Measurements from ENCODE around the gene KAT6B.

Gene KAT6B

DNA sequence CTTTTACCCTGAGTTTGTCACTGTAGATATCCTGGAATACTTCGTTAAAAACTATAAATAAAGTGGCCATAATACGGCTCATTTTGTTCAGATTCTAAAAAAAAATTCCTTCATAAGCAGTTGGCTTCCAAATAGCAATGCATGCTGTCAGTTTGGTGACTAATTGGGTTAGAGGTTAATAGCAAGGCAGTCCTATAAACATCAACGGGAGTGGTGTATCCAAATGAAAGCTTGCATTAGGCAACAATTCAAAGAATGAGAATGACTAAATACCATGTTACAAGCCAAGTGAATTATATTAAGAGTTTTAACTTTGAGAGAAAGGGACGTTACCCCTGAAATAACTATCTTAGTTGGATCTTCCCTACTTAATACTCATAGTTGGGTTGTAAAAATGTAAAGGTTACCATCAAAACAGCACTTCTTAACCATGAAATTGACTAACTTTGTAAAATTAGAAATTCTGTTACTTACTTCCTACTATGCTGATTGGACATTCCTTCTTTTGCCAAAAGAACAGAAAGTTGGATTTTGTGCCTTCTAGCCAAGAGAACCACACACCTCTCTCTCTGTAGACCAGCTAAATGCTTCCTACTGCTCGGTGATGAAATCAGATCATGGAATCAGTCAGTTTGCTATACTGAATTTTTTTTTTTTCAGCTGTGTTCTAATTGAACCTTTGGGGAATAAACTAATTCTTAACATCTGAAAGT, 98.0 kb downstream of the KAT6B start:
- no peak for DNase-seq

DNA sequence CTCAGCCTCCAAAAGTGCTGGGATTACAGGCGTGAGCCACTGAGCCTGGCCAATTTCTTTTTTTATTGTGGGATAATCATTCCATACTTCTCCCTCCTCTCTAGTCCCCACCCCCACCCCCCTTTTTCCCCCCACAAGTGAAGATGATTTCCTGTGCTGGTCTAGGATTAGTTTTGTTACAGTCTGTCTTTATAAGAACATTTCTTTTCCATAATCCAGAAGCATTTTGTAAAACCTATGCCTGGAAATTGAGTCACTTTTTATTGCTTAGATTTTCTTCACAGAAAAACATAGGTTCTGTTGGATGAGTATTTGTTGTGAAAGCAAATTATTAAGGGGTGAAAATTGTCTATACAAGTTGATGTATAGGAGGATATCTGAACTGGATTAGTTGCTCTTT, 98.9 kb downstream of the KAT6B start:
- DNase-seq: no peak

DNA sequence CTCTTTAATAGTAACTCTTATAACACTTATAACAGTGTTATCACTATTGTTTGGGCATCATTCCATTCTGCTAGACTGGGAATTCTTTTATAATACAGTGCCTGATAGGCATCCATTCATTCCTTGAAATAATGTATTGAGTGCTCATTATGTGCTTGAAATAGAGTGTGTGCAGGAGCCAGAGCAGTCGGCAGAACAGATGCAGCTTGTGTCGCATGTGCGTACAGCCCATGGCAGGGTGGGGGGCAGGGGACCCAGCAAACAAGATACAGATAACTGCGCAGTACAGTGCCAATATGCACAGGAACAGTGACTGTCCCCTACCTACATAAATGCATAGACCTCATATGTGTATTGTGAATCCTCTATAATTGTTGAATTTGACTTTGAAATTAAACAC, 99.3 kb downstream of the KAT6B start:
- DNase-seq: no peak

DNA sequence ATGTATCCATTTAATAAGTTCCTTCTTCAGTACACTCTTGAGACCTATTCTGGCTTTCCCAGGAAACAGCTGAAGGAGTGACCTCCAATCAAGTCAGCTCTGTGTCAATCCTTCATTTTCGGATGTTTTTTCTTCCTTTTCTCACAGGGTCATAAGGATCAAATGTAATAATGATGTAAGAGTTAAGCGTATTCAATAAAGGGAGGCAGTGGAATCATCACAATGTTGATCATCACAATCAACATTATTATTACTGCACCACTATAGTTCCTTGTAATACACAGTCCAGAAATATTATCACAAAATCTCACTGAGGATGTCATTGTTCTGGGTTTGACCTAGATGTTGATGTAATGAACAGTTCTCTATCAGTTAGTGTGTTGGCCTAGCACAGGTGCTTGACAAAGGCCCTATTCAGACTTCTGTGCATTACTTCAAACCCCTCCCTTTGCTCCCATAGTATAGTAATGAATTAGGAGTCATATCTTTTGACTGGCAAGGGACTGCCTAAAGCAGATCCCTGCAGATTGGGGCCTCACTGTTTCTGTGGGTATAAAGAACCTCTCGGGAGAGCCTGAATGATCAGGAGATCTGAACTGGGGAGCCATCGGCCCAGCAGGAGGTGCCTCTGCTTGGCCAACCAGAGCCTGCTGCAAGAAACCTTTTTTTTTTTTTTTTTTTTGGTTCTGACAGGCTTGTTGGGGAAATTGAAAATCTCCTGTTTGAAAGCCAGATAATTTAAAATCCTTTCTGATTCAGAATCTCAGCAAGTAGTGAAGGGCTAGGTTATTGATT, 100.6 kb downstream of the KAT6B start:
- DNase-seq: no peak

DNA sequence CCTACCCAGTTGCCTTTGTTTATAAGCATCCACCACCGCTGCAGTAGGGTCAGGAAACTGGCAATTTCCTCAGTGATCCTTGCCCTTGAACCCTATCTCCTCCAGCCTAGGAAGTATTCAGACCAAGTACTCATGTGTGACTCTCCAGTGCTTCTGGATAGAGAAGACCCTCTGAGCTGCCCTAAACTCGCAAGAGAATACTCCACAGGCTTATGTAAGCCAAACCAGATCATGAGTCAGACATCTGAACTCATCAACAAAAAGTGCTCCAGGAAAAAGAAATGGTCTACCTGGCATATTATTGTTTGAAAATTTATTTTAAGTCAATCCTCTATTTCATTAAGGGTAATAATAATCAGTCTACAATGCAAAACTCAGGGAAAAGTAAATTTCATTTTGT, 101.3 kb downstream of the KAT6B start:
- DNase-seq: no peak

DNA sequence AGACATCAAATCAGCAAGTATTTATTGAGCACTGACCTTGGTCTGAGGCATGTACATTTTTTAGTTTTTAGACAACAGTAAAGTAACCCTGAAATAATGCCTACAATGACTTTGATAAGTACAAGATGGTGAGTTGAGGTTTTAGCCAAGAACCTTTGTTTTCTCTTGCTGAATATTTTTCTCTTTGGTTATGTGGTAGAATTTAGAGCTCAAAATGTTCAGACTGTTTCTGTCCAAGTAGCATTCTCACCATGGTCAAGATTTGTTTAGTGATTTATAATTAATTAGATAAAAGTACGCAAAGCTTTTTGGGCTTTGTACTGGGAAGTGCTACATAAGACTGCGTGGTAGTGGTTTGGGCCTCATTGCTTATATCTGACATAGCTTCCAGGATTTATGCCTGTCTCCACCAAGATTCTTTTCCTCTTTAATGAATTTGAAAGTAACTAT, 102.4 kb downstream of the KAT6B start:
- DNase-seq: no peak

DNA sequence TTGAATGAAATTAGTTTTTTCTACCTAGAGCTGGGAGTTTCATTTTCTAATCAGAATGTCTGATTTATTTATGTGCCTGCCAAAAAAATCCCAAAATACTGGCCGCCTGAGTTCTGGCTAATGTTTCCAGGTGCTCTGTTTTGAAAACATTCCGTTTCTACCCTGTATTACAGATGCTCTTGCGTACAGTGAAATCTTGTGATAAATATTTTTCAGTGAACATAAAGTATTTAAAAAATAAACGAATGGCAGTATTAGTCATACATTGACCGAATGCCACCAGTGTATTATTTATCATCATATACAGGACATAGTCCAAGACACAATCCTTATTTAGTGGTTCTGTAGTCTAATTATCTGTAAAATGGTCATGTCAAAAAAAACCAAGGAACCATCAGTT, 102.8 kb downstream of the KAT6B start:
- no peak for DNase-seq

DNA sequence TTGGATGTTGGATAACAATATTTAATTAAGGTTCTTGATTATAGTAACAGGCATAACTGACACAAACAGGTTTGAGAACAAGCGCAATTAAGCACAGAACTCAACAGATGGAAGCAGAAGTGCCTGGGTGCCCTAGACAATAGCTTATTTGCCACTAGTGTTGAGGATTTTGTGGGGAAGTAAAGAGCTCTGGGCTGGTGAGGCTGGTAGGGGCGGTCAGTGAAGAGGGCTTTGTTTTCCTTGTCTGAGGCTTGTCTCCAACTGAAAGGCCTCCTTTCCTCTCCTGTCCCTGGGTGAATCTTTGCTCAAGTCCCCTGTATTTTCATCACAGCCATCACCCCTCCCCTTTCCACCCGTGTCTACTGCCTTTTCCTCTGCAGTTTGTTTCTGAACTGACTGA, 104.6 kb downstream of the KAT6B start:
- DNase-seq: peak; percentile 59

DNA sequence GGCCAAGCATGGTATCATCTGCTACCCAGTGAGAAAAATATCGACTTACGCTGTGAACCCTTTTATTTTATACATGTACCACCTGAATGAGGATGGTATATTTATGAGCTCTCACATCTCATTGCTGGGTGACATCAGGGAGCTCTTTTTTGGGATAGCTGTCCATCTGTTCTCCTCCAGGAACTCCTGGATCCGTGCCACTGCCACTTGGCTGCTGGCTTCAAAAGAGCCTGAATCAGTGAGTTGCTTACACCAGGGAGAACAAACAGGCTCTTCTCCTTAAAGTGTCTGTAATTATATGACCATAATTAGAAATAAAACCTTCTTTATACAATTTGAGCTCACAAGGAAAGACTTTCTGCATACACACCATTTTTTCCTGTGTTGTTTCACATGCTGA, 106.2 kb downstream of the KAT6B start:
- DNase-seq: peak; percentile 61

DNA sequence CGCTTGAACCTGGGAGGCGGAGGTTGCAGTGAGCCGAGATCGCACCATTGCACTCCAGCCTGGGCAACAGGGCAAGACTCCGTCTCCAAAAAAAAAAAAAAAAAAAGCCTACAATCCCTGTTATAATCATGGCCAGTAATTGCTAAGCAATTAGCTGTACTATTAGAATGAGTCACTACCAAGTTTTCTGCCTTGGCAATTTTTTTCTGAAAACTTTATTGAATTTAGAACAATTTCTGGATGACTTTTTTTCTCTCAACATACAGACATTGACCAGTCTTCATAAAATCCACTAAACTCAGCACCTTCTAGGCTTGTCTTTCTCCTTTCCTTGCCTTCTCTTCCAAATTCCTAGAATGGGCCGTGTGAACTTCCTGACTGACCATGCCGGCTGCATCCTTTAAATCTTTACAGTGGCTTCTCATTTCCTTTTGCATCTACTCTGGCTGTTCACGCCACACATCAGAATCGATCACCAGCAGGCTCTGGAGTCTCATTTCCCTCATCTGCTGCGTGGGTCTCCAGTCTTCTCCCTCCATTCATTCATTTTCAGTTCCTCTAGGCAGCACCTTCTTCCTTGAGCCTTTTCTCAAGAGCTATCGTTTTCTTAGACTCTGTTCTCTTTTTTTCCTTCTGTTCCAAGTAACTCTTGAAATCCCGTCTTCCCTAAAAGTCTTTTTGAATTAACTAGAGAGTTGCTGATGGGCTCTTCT, 107.9 kb downstream of the KAT6B start:
- no peak for DNase-seq

DNA sequence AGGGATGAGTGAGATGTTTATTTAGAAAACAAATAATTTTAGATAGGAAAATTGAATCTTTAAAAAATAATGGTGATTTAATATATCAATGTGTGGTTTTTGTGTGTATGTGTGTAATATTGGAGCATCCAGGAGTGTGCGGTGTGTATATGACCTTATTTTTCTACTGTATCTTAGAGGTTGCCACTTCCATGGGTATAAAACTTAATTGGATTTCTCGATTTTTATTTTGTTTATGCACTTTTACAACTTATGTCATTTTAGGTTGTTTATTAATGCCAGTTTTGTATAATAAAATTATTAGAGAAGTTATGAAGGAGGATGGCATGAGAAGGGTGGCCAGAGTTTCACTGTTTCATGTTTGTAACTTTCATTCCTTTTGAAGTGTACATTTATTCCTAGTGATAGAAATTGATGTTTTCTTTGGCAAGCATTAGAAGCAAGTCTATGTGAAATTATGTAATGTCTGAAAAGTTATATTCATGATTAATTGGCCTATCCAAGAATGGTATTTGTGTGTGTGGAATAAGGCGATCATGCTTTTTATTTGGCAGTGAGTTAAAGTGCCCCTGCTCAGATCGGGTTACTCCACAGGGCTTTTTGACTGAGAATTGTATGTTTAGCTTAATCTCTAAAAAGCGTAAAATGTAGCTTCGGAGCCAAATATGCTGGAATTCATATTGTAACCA, 110.3 kb downstream of the KAT6B start:
- DNase-seq: no peak

DNA sequence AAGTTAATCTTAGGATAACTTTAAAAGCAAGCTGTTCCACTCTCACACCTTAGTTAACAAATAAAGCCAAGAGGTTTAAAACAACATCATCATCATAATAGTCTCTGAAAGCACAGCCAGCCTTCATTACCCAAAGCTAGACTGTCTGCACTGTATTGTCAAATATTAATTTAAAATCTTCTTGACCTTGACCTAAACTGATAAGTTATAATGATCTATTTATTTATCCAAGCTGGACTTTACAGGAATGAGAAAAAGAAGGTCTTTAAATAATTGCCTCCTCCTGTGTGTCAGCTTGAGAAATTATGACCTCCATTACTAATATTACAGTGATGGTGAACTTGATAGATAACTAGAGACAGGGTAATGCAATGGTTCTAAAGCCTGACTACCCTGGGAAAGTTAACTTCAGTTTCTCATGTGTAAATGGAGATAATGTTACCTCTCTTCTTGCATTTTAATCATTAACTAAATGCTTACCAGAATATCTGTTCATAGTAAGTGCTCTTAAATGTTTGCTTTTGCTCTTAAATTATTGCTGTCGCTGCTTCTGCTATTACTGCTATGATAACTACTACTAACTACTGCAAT, 111.0 kb downstream of the KAT6B start:
- DNase-seq: no peak

DNA sequence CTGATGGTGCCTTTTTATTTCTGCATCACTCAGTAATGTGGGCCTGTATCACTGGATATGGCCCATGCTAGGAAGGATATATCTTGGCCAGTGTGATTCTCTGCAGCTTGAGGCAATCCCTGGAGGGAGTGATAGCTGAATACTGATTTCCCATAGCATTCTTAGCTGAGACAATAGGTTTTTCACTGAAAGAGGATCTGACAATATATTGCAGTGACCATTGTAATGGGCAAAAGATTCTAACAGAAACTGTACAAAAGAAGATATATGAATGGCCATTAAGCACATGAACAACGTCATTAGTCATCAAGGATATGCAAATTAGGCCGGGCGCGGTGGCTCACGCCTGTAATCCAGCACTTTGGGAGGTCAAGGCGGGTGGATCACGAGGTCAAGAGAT, 117.8 kb downstream of the KAT6B start:
- no peak for DNase-seq

DNA sequence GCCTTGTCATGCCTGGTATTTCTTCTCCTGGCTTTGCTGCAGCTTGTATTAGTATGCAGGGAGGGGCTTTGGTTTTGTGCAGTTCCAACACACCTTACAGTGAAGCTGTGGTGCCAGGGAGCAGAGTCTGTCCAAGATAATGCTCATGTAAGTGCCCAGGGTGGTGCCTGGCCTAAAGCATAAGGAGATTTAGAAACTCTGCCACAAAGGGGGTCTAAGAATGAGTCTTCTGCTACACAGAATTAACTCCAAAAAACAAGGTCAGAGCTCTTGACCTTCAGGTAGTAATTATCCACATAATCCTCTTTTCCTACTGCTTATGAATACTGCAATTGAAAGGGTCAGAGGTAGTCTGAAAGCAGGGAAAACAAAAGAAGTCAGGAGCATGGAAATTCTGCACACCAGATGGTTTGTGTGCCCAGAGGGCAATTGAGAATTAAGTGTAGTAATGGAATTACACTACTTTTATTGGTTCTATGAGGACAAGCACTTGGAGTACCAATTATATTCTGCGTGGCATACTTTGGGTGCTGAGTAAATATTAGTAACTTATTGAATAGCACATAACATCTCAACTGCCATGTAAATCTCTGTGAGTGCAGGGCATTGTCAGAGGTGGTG, 121.5 kb downstream of the KAT6B start:
- DNase-seq: peak; percentile 90

DNA sequence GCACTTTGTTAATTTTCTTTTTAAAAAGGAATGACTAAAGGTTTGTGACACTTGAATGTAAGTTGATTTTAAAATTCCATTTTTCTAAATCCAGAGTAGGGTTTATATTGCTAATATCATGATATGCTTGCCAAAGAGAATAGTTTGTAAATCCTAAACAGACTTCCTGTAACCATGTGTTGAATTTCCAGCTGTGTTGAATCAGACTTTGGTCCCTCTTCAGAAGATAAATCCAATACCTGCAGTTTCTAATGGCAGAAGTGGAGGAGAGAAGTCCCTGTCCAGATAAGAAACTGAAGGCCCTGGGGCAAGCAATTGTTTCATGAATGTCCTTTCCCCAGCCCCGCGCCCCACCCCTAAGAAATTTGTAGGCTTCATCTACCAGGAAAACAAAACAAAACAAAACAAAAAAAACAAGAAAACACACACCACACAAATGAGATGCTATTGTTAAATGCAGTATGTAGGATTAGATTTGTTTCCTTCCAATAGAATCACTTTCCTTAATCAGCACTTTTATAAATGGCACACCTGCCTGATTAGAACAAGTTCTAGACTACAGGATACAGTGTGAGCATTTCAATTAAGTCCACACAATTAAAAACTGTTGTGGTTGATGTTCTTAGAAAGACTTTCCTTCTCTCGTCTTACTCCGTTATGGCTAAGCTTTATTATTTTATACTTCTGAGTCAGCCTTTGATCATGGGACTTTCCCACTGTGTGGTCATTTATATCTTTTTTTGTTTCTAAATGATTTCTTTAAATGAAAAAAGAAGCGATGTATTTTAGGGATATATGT, 122.8 kb downstream of the KAT6B start:
- DNase-seq: no peak

DNA sequence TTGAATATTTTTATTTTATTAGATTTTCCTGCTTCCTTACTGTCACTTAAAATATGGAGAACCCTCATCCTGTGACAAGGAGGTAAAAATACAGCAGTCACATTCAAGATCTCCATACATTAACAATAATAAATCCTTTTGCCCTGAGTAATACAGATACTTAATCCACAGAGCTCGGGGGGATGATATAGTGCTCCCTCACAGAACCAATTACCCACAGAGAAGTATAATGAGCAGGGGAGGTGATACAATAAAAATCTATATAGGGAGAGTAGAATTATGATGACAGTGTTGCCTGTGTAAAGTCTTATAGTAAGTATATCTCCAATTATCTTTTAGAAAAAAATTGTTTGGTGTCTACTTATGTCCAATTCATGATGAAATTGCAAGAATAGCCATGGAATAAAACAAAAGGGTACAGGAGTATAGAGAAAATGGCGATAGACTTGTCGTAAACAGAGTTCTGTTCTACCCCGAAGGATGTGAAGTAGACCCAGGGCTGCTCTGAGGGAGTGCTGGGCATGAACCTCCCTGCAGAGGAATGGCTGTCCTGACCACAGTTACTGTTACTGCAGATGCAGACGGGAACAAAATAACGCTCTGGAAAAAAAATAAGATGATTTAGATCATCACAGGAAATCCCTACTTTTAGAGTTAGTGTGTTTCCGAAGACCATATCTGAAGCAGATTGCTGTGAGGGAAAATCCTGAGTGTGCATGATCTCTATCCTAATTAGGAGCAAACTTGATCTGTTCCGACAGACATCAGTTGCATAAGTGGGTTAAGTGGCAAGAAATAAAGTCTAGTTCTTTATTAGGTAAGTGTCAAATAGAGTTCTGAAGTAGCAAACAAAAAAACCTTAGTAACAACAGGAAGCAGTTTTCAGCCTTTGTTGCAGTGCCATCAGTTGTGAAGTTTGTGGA, 123.7 kb downstream of the KAT6B start:
- no peak for DNase-seq

DNA sequence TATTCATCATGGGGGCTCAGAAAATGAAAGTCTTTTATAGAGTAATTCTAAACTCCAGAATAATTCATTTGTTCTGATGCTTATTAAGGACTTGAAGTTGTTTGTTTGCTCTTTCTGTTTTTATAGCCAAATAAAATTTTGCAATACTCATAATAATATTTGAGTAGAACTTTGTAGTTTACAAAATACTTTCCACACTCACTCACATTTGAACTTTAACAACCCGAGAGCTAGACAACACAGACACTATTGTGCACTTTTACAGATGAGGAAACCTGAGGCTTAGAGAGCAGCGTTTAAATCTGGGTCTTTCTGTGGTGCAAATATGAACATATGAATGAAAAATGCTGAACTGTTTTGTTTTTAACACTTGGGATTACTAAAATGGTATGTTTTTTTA, 126.8 kb downstream of the KAT6B start:
- DNase-seq: no peak

DNA sequence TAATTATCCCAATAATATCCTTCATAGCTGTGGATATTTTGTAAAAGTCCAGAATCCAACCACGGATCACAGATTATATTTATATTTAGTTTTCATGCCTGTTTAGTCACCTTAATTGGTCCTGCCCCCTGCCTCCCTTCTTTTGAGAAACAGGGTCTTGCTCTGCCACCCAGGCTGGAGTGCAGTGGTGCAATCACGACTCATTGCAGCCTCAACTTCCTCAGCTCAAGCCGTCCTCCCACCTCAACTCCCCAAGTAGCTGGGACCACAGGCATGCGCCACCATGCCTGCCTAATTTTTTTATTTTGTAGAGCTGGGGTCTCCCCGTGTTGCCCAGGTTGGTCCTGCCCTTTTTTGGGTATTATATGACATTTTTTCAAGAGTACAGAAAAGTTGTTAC, 129.4 kb downstream of the KAT6B start:
- DNase-seq: no peak

DNA sequence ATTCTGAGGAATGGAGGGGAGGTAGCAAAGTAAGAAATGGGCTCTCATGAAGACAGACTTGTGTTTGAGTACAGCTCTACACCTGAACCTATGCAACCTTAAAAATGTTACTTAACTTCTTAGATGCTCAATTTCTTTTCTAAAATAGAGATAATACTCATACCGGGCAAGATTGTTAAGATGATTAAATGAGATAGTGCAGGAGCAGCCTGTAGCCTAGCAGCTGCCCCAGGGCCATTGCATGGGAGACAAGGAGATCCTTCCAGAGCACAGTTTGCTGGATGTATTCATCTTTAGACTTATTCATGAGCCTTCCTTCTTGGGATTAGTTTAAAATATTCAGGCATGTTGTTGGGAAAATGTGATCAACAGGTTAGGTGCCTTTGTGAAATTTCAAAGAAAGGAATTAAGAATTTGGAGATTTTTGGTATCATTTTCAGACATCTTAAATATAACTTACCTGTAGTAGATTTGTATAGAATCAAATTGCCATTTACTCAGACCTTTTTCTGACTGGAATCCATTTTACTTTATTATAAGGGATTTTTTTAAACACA, 130.2 kb downstream of the KAT6B start:
- no peak for DNase-seq

Data from NCI-H2029 treated with DMSO at 0.1 percent for 48 hours (cell line).